Thyroid gland (tissue), 4 donors: ENCODE results near the gene RHOB.

Experiments used
- CTCF ChIP-seq, 6 experiments: fragments of 200-600 bp in 3 of 6; fragments of 450-650 bp in 3 of 6; sonication (generic) in 3 of 6; IDR thresholded peaks; one replicate each; pipeline ENCODE4 v1.5.1; 2016 to 2019; ENCODE audit warnings: antibody characterized with exemption in 6 of 6, mild to moderate bottlenecking in 2 of 6, inconsistent platforms in 1 of 6, moderate library complexity in 1 of 6
- POLR2A ChIP-seq, 2 donors: fragments of 450-650 bp; IDR thresholded peaks; one replicate each; pipeline ENCODE4 v1.6.1; 2017; ENCODE audit warnings: antibody characterized with exemption in 2 of 2, mild to moderate bottlenecking in 2 of 2, moderate library complexity in 1 of 2

- TF ChIP-seq CTCF (IDR thresholded peaks at IDR 0.05), result no peak
- no peak for TF ChIP-seq POLR2A (IDR thresholded peaks at IDR 0.05)
Observed at GRCh38 chr2:20438334-20439192, 8.3 kb upstream of the RHOB start.
